Measurements from ENCODE around the gene OTUB2.

DNA sequence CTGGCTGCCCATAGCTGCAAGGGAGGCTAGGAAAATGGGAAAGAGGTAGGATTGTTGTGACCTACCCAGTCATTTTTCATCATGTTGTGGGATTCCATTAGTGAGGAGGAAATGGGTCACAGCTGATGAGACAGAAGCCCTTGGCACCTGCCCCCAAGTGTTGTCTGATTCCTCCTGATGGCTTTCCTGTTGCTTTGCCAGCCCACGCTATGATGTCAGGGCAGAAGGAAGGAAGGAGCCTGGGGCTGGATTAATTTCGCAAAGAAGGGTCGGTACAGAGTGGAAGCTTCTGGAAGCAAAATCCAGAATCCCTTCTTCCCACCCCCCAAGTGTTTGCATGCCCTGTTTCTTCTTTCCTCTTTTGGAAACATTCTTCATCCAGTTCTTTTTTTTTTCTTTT lies 8.7 kb downstream of the OTUB2 start:
- TF ChIP-seq, protein P1, sequence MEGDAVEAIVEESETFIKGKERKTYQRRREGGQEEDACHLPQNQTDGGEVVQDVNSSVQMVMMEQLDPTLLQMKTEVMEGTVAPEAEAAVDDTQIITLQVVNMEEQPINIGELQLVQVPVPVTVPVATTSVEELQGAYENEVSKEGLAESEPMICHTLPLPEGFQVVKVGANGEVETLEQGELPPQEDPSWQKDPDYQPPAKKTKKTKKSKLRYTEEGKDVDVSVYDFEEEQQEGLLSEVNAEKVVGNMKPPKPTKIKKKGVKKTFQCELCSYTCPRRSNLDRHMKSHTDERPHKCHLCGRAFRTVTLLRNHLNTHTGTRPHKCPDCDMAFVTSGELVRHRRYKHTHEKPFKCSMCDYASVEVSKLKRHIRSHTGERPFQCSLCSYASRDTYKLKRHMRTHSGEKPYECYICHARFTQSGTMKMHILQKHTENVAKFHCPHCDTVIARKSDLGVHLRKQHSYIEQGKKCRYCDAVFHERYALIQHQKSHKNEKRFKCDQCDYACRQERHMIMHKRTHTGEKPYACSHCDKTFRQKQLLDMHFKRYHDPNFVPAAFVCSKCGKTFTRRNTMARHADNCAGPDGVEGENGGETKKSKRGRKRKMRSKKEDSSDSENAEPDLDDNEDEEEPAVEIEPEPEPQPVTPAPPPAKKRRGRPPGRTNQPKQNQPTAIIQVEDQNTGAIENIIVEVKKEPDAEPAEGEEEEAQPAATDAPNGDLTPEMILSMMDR (IDR thresholded peaks at IDR 0.05; ENCODE audit: low read length) = no peak
- no peak for TF ChIP-seq EZH2 (optimal IDR thresholded peaks at IDR 0.05; ENCODE audit: low read depth, low read length)

All from MM.1S (cell line).